Ovary (tissue), 3 donors: ENCODE results near the gene SRC.

Experiments
- POLR2A ChIP-seq: fragments of 450-650 bp; IDR thresholded peaks from one replicate; pipeline ENCODE4 v1.6.1; 2017; ENCODE audit warnings: antibody characterized with exemption, mild to moderate bottlenecking, moderate library complexity
- TF ChIP-seq, protein P1 (sequence below), 3 donors: fragments of 450-650 bp in 2 of 3; fragments of 200-600 bp in 1 of 3; IDR thresholded peaks; one replicate each; pipeline versions ENCODE4 v1.5.1 to v1.8.0; 2016 to 2022; ENCODE audit warnings: antibody characterized with exemption in 3 of 3, mild to moderate bottlenecking in 1 of 3
- donor health status: DM: no; HTN: no; CAD: no.

- TF ChIP-seq, protein P1, sequence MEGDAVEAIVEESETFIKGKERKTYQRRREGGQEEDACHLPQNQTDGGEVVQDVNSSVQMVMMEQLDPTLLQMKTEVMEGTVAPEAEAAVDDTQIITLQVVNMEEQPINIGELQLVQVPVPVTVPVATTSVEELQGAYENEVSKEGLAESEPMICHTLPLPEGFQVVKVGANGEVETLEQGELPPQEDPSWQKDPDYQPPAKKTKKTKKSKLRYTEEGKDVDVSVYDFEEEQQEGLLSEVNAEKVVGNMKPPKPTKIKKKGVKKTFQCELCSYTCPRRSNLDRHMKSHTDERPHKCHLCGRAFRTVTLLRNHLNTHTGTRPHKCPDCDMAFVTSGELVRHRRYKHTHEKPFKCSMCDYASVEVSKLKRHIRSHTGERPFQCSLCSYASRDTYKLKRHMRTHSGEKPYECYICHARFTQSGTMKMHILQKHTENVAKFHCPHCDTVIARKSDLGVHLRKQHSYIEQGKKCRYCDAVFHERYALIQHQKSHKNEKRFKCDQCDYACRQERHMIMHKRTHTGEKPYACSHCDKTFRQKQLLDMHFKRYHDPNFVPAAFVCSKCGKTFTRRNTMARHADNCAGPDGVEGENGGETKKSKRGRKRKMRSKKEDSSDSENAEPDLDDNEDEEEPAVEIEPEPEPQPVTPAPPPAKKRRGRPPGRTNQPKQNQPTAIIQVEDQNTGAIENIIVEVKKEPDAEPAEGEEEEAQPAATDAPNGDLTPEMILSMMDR (IDR thresholded peaks at IDR 0.05): no peak
- TF ChIP-seq POLR2A: no peak
Observed at GRCh38 chr20:37417617-37418467, 71.9 kb downstream of the SRC start.
